Dendritic cell treated with granulocyte-macrophage colony-stimulating factor and Interleukin-4, amounts not matched to agents 40 ng/mL and 50 ng/mL, for 4 days (primary cell): ENCODE data around the gene NANOS2.

ENCODE experiments used
- H3K27ac Mint-ChIP-seq: one replicate; pipeline ENCODE4 v1.8.0; 2022; ENCODE audit warnings: mild to moderate bottlenecking, mixed read lengths
- H3K27me3 Mint-ChIP-seq: one replicate; pipeline ENCODE4 v1.8.0; 2022; ENCODE audit warnings: mild to moderate bottlenecking, mixed read lengths
- H3K36me3 Mint-ChIP-seq: one replicate; pipeline ENCODE4 v1.8.0; 2022; ENCODE audit warnings: low read depth, mixed read lengths
- H3K4me1 Mint-ChIP-seq: one replicate; pipeline ENCODE4 v1.8.0; 2022; ENCODE audit warnings: low read depth, mixed read lengths
- H3K4me3 Mint-ChIP-seq: one replicate; pipeline ENCODE4 v1.8.0; 2022; ENCODE audit warnings: mild to moderate bottlenecking, moderate library complexity, mixed read lengths
- H3K9me3 Mint-ChIP-seq: one replicate; pipeline ENCODE4 v1.8.0; 2022; ENCODE audit warnings: mixed read lengths
- intact Hi-C: fragments of 100-400 bp; cut with micrococcal nuclease; formaldehyde crosslinking; loops from one replicate; pipeline ENCODE4 v1.15.0; 2022

Gene NANOS2

DNA sequence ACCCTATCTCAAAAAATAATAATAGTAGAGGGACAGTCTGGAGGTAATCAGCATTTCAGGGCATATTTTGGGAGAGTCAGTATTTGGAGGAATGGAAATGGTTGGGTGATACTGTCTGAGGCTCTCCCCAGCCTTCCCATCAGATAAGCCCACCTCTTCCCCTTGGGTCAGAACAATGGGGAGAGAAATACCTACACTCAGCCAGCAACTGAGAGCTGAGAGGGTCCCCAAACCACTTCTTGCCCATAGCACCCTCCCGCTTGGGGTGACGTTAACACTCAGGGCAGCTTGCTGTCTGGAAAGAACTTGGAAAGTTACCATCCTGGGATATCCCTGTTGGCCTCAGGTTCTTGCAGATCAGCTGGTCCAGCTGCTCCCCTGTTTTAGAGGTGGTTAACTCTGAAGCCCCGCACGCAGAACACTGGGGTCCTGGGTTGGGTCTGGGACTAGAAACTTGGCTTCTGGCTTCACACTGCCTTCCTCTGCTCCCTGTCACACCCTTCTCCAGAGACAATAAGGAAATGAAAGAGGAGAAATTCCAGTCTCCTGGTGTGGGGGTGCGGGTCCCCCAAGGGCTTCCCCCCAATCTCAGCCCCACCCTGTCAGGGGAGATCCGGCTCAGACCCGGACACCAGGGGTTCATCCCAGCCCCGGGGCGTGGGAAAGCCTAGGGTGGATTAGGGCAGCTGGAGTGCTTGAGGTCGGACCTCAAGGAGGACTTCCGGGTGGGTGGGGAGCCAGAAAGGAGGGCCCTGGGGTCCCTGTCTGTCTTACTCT, 48.0 kb downstream of the NANOS2 start:
- peaks cover 25% of the 10 kb centered on the region for H3K4me1 Mint-ChIP-seq
- intact Hi-C loops: no loop called here

DNA sequence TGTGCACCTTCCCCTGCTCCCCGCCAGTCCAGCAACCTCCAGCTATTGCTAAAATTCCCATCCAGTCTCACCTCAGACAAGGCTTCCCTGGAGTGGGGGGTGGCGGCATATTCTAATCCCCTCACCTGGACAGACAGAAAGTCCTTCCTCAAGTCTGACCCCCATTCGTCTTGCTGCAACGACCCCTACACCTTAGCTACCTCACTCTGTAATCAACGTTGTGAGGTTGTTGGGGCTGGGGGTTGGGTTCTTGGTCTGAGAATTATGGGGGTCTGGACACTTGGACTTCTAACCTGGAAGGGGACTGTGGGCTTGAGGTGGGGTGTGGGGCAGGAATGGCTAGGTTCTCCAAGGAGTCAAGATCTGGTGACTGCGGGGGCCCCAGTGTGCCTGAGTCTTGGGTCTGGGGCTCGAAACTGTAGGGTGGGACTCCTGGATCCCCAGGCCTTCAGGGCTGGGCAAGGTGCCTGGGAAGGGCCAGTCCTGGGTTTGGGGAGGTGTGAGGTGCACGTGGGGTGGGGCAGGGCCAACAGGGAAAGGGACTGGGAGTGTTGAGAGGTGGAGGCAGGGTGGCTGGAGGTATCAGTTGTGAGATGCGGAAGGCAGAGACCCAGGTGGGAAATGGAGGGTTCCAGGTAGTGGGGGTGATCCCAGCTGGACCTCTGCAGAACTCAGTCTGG, 49.2 kb downstream of the NANOS2 start:
- intact Hi-C loops: no loop called here
- no peak overlapping the region for H3K27ac Mint-ChIP-seq
- no peaks in the 10 kb centered on the region for H3K9me3 Mint-ChIP-seq
- H3K36me3 Mint-ChIP-seq: peaks cover 27% of the 10 kb centered on the region
- H3K4me1 Mint-ChIP-seq: peaks cover 26% of the 10 kb centered on the region
- no peak overlapping the region for H3K4me3 Mint-ChIP-seq
- peaks cover 54% of the 10 kb centered on the region for H3K27me3 Mint-ChIP-seq

More for the DNA sequence above, 48.0 kb downstream of the NANOS2 start:
- no peak overlapping the region for H3K4me3 Mint-ChIP-seq
- H3K36me3 Mint-ChIP-seq: peaks cover 17% of the 10 kb centered on the region
- H3K9me3 Mint-ChIP-seq: no peaks in the 10 kb centered on the region
- no peak overlapping the region for H3K27ac Mint-ChIP-seq
- H3K27me3 Mint-ChIP-seq: peaks cover 60% of the 10 kb centered on the region

DNA sequence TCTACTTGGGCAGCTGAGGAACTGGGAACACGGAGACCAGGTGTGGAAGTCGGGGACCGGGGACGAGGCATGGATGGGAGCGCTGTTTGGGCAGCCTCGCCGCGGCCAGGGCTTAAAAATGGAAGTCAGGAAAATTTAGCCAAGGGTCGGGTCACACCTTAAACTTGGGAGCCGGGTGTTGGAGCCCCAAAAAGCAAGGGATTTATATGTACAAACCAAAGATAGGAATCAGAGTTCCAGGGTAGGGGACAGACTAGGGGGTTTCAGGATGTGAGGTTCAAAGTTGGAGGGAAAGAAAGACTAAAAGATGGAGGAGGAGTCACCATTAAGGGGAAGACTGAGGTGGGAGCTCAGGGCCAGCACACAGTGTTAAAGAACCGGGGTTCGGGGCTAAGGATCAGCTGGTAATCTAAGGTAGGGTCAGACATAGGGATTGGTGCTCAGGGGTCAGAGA, 49.9 kb downstream of the NANOS2 start:
- no peak overlapping the region for H3K27ac Mint-ChIP-seq
- H3K4me3 Mint-ChIP-seq: peak overlapping the region; percentile 25
- intact Hi-C loops: loop anchor here (1.0 kb wide), 1 partner anchor 19 kb away; no protein-coding TSS in a partner anchor
- peaks cover 34% of the 10 kb centered on the region for H3K36me3 Mint-ChIP-seq
- no peaks in the 10 kb centered on the region for H3K9me3 Mint-ChIP-seq
- peaks cover 30% of the 10 kb centered on the region for H3K4me1 Mint-ChIP-seq
- peaks cover 51% of the 10 kb centered on the region for H3K27me3 Mint-ChIP-seq

DNA sequence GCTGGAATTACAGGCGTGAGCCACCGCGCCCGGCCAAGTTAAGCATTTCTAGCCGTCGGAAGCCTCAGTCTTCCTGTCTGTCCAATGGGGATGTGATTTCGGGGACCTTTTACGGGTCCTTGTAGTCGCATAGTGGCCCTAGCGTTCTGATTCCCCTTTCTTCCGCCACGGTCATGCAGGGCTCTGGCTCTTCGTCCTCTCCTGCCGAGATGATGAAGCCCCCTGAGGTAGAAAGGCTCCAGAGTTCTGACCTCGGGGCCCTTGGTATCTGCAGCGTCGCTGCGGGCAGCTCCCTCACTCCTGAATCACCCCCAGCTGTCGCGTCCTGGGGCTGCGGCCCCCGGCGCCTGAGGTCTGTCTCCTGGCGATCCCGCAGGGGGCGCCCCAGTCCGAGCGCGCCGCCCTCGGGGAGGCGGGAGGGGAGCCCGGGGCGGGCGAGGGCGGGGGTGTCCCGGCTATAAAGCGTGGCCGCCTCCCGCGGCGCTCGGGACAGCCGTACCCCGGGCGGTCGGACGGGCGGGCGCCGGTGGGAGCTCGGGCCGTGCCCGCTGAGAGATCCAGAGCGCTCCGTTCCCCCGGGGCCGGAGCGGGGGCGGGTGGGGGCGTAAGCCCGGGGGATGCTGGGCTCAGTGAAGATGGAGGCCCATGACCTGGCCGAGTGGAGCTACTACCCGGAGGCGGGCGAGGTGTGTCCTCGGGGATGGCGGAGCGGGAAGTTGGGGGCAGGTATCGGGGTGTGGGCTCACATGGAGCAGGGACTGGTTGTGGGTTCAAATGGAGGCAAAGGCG, 50.5 kb downstream of the NANOS2 start, which contains the start of gene FOXA3:
FOXA3 (plus strand) TSS at position 487 of the 789 bp plus-strand sequence; CDS start at position 618, 131 bp downstream.
- H3K27me3 Mint-ChIP-seq: peaks cover 51% of the 10 kb centered on the region
- H3K9me3 Mint-ChIP-seq: no peaks in the 10 kb centered on the region
- intact Hi-C loops: loop anchor here (1.0 kb wide), 3 partner anchors 19 to 131 kb away; partner anchors contain the start of genes CCDC61 and IRF2BP1
- H3K4me3 Mint-ChIP-seq: peak within 1 kb of the TSS; percentile 91
- peak within 1 kb of the TSS; percentile 90 for H3K27ac Mint-ChIP-seq
- peaks cover 40% of the 10 kb centered on the region for H3K36me3 Mint-ChIP-seq
- peaks cover 35% of the 10 kb centered on the region for H3K4me1 Mint-ChIP-seq

DNA sequence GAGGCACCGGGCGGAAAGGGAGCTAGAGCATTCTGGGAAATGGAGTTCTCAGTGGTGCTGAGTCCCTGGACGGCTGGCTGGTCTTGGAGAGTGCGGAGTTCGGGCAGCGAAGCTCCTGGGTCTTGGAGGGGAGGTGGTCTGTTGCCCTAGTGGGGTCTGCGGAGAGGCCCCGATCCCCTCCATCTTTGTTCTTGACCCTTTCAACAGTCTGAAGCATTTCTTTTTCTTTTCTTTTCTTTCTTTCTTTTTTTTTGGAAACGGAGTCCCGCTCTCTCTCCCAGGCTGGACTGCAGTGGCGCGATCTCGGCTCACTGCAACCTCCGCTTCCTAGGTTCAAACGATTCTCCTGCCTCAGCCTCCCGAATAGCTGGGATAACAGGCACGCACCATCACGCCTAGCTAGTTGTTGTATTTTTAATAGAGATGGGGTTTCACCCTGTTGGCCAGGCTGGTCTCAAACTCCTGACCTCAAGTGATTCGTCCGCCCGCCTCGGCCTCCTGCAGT, 51.2 kb downstream of the NANOS2 start:
- Mint-ChIP-seq H3K27ac (peak overlapping the region; percentile 90), H3K4me3 (peak overlapping the region; percentile 91), H3K36me3 (peaks cover 47% of the 10 kb centered on the region), H3K27me3 (peaks cover 49% of the 10 kb centered on the region), H3K4me1 (peaks cover 36% of the 10 kb centered on the region), H3K9me3 (no peaks in the 10 kb centered on the region)
- intact Hi-C loops: loop anchor here (1.0 kb wide), 2 partner anchors 23 to 132 kb away; partner anchors contain the start of genes CCDC61 and IRF2BP1
